WERI-Rb-1 (cell line): ENCODE data around the gene SLC6A4.

Experiments
- DNase-seq: peaks from one replicate; pipeline ENCODE4 v3.0.0-alpha.2; 2020
- H3K27ac ChIP-seq: fragments of 250-450 bp; sonication (Bioruptor Pico); 2 replicates; pipeline ENCODE4 v1.5.1; 2020; ENCODE audit warnings: mild to moderate bottlenecking, moderate library complexity
- H3K27me3 ChIP-seq: fragments of 250-450 bp; sonication (Bioruptor Pico); 2 replicates; pipeline ENCODE4 v1.5.1; 2021; ENCODE audit warnings: mild to moderate bottlenecking, low read depth, moderate library complexity; ENCODE audit not compliant: insufficient read depth, severe bottlenecking
- H3K36me3 ChIP-seq: fragments of 250-450 bp; sonication (Bioruptor Pico); 2 replicates; pipeline ENCODE4 v1.5.1; 2020; ENCODE audit warnings: mild to moderate bottlenecking, moderate library complexity
- H3K4me3 ChIP-seq: 2 replicates; pipeline ENCODE4 v1.5.1; 2011; ENCODE audit warnings: low read depth, mild to moderate bottlenecking, control low read depth, low read length
- H3K9me3 ChIP-seq: fragments of 250-450 bp; sonication (Bioruptor Pico); 2 replicates; pipeline ENCODE4 v1.5.1; 2021; ENCODE audit warnings: mild to moderate bottlenecking, moderate library complexity; ENCODE audit not compliant: severe bottlenecking
- TF ChIP-seq, protein P1 (sequence below): IDR thresholded peaks from 2 replicates; pipeline ENCODE4 v1.5.1; 2011; ENCODE audit warnings: low read depth, mild to moderate bottlenecking, control low read depth, inconsistent platforms, low read length

Gene SLC6A4

DNA sequence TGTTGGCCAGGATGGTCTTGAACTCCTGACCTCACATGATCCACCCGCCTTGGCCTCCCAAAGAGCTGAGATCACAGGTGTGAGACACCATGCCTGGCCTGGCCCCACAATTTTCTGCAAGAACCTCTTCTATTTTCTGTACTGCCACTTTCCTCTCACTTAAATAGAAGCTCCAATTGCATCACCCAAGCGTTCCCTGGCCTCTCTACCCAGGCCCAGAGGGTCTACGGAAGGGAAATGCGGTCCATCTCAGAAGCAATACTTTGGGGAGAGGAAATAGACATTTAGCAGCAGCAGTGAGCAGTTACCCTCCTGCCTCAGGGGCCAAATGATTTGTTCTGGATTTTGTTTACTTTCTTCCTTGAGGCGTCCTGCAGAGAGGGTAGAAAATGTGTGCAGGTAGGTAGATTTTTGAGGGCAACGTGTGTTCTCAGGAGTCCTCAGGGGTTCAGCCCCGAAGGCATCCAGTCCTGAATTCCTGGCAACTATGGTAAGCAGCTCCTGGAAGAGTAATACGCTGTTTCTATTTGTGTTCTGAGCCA is 11.0 kb downstream of the SLC6A4 start:
- DNase-seq = no peak

DNA sequence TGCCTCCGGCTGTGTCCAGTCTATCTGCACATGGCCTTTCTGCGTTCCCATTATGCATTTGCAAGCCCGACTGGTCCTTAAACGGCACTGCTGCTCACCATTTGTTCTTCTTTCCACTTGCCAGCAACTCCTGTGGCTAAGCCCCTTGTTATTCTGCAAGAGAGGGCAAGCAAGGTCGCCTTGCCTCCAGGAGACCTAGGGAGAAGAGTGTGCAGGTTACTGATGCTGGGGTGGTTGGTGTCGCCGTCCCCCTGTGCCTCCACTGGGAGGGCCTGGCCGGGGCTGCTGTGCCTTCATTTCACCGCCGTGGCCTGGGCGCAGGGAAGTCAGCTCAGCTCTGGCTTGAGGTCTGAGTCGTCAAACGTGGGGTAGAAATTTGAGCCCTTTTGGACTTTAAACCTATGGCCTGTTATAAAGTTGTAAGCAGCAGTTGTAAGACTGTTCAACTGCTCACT is 12.7 kb downstream of the SLC6A4 start:
- Histone ChIP-seq H3K36me3 (no peaks in the 10 kb centered on the region), H3K27me3 (no peaks in the 10 kb centered on the region), H3K4me3 (no peak overlapping the region), H3K27ac (no peak overlapping the region), H3K9me3 (no peaks in the 10 kb centered on the region)
- TF ChIP-seq, protein P1, sequence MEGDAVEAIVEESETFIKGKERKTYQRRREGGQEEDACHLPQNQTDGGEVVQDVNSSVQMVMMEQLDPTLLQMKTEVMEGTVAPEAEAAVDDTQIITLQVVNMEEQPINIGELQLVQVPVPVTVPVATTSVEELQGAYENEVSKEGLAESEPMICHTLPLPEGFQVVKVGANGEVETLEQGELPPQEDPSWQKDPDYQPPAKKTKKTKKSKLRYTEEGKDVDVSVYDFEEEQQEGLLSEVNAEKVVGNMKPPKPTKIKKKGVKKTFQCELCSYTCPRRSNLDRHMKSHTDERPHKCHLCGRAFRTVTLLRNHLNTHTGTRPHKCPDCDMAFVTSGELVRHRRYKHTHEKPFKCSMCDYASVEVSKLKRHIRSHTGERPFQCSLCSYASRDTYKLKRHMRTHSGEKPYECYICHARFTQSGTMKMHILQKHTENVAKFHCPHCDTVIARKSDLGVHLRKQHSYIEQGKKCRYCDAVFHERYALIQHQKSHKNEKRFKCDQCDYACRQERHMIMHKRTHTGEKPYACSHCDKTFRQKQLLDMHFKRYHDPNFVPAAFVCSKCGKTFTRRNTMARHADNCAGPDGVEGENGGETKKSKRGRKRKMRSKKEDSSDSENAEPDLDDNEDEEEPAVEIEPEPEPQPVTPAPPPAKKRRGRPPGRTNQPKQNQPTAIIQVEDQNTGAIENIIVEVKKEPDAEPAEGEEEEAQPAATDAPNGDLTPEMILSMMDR = no peak
- peak; percentile 39 for DNase-seq

More for the DNA sequence above, 11.0 kb downstream of the SLC6A4 start:
- H3K36me3 ChIP-seq = no peaks in the 10 kb centered on the region
- TF ChIP-seq, protein P1 = no peak
- no peaks in the 10 kb centered on the region for H3K27me3 ChIP-seq
- H3K27ac ChIP-seq = no peak overlapping the region
- H3K4me3 ChIP-seq = no peak overlapping the region
- no peaks in the 10 kb centered on the region for H3K9me3 ChIP-seq

DNA sequence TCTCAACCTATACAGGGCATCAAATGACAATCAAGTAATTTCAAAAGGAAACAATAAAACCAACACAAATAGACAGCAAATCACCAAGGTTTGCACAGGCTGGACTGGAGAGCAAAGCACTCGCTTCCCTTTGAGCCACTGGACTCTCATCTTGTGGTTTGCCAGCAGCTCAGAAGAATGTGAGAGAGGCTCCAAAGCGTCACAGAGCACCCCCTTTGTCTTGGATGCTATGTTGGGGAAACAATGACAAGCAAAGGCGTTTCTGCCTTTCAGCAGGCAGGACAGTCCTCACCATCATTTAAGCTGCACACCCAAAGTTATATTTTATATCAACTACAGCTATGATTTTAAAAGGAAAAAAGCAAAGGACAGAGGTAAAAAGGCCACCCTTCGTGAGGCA is 13.2 kb downstream of the SLC6A4 start:
- no peak overlapping the region for H3K27ac ChIP-seq
- TF ChIP-seq, protein P1 = no peak
- DNase-seq = no peak
- H3K27me3 ChIP-seq = no peaks in the 10 kb centered on the region
- no peak overlapping the region for H3K4me3 ChIP-seq
- no peaks in the 10 kb centered on the region for H3K9me3 ChIP-seq
- no peaks in the 10 kb centered on the region for H3K36me3 ChIP-seq

DNA sequence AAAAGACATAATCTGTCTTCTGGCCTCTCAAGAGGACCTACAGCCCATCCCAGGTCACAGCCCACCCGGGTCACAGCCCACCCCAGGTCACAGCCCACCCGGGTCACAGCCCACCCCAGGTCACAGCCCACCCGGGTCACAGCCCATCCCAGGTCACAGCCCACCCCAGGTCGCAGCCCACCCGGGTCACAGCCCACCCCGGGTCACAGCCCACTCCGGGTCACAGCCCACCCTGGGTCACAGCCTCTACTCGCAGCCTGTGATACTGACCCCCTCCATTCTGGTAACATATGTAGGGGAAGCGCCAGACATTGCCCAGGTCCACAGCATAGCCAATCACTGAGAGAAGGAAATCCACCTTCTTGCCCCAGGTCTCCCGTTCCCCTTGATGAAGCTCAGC is 14.2 kb downstream of the SLC6A4 start:
- TF ChIP-seq, protein P1 = no peak
- H3K27me3 ChIP-seq = no peaks in the 10 kb centered on the region
- no peaks in the 10 kb centered on the region for H3K36me3 ChIP-seq
- no peak overlapping the region for H3K4me3 ChIP-seq
- H3K9me3 ChIP-seq = no peaks in the 10 kb centered on the region
- no peak for DNase-seq
- no peak overlapping the region for H3K27ac ChIP-seq

DNA sequence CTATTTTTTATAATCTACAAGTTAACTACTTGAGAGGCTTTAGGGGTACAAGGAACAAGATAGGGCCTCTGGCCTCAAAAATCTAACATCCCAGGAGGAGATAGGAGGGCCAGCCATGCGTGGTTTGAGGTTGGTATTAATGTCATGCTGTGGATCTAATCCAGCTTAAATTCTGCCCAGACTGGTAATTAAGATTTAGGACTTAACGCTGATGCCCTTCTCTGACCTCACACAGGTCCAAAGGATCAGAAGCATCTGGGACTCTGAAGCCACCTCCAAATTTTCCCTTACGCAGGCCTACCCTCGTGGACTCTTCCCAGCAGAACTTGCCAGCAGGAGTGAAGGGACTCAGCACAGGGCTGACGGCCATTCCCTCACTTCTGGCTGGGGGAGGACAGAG is 15.1 kb downstream of the SLC6A4 start:
- no peaks in the 10 kb centered on the region for H3K9me3 ChIP-seq
- H3K36me3 ChIP-seq = no peaks in the 10 kb centered on the region
- peak overlapping the region; percentile 0; the same call in 1 of the 2 replicates for H3K27ac ChIP-seq
- TF ChIP-seq, protein P1 = no peak
- no peaks in the 10 kb centered on the region for H3K27me3 ChIP-seq
- DNase-seq = peak; percentile 63
- H3K4me3 ChIP-seq = no peak overlapping the region

DNA sequence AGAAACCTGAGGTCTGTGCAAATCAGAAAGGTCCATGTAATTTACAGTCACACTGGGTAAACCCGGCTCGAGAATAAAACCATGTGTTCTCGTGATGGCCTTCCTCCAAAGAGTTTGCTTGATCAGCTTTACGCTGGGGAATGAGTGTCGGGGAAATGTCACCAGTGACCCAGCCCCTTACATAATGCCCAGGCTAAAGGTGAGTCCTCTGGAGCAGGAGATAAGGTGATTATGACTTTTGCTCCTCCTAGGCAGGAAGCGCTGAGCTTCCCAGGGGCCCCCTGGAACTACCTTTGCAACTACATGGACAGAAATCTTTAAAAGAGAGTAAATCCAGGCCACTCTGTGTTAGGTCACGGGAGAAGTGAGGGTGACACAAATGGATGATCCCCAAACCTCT is 15.7 kb downstream of the SLC6A4 start:
- no peaks in the 10 kb centered on the region for H3K36me3 ChIP-seq
- H3K27me3 ChIP-seq = no peaks in the 10 kb centered on the region
- peak; percentile 35 for DNase-seq
- peak overlapping the region; percentile 25 for H3K4me3 ChIP-seq
- peak overlapping the region; percentile 0; the same call in 1 of the 2 replicates for H3K27ac ChIP-seq
- TF ChIP-seq, protein P1 = no peak
- no peaks in the 10 kb centered on the region for H3K9me3 ChIP-seq
